Activated T-helper 17 cell treated with anti-CD3 and anti-CD28 coated beads, Interleukin-2, amount 50 U/mL, for 72 hours (primary cell): Measurements from ENCODE around the gene NPHP4. TPM values are rescaled to one million over a fixed set of nuclear protein-coding genes. Genes with fewer than 3 reads are reported as not detected.

Experiments
- ATAC-seq: fragments of 150-1000 bp; cut with Tn5 transposase; replicated peaks from 2 replicates; pipeline ENCODE4 v1.10.0; 2021; ENCODE audit warnings: mild to moderate bottlenecking, moderate library complexity
- H3K27ac Mint-ChIP-seq: one replicate; pipeline ENCODE4 v1.8.0; 2022; ENCODE audit warnings: mixed read lengths
- H3K27me3 Mint-ChIP-seq: one replicate; pipeline ENCODE4 v1.8.0; 2022; ENCODE audit warnings: mixed read lengths
- H3K36me3 Mint-ChIP-seq: one replicate; pipeline ENCODE4 v1.8.0; 2022; ENCODE audit warnings: low read depth, mild to moderate bottlenecking, mixed read lengths
- H3K4me1 Mint-ChIP-seq: one replicate; pipeline ENCODE4 v1.8.0; 2022; ENCODE audit warnings: mixed read lengths
- H3K4me3 Mint-ChIP-seq: one replicate; pipeline ENCODE4 v1.8.0; 2022; ENCODE audit warnings: mild to moderate bottlenecking, mixed read lengths
- H3K9me3 Mint-ChIP-seq: one replicate; pipeline ENCODE4 v1.8.0; 2022; ENCODE audit warnings: mixed read lengths
- total RNA-seq, 2 donors: library from RNA; stranded (reverse); gene quantifications; one replicate each; pipeline ENCODE4 v1.2.3, GENCODE V29; 2022

The NPHP4 gene
- total RNA-seq, 2 donors from 2014 or later, result 21.5 to 35.7 TPM

GRCh38 chr1:5839881-5840550 lies 152.2 kb downstream of the NPHP4 start:
- H3K4me1 Mint-ChIP-seq, result no peaks in the 10 kb centered on the region
- H3K36me3 Mint-ChIP-seq, result no peaks in the 10 kb centered on the region
- ATAC-seq, result no peak
- no peaks in the 10 kb centered on the region for H3K9me3 Mint-ChIP-seq
- no peak overlapping the region for H3K4me3 Mint-ChIP-seq
- H3K27me3 Mint-ChIP-seq, result no peaks in the 10 kb centered on the region
- no peak overlapping the region for H3K27ac Mint-ChIP-seq

- H3K4me1 Mint-ChIP-seq, result no peaks in the 10 kb centered on the region
- no peaks in the 10 kb centered on the region for H3K27me3 Mint-ChIP-seq
- no peaks in the 10 kb centered on the region for H3K9me3 Mint-ChIP-seq
- no peak for ATAC-seq
- no peak overlapping the region for H3K27ac Mint-ChIP-seq
- no peaks in the 10 kb centered on the region for H3K36me3 Mint-ChIP-seq
- no peak overlapping the region for H3K4me3 Mint-ChIP-seq
These were observed 152.9 kb downstream of the NPHP4 start for GRCh38 chr1:5839161-5839880.

- H3K27ac Mint-ChIP-seq, result no peak overlapping the region
- no peak overlapping the region for H3K4me3 Mint-ChIP-seq
- no peaks in the 10 kb centered on the region for H3K36me3 Mint-ChIP-seq
- no peaks in the 10 kb centered on the region for H3K27me3 Mint-ChIP-seq
- no peaks in the 10 kb centered on the region for H3K9me3 Mint-ChIP-seq
- no peak for ATAC-seq
- H3K4me1 Mint-ChIP-seq, result no peaks in the 10 kb centered on the region
These were observed 154.1 kb downstream of the NPHP4 start for GRCh38 chr1:5837976-5838653.

- Mint-ChIP-seq H3K36me3 (no peaks in the 10 kb centered on the region), H3K4me3 (no peak overlapping the region), H3K27me3 (no peaks in the 10 kb centered on the region), H3K4me1 (no peaks in the 10 kb centered on the region), H3K9me3 (no peaks in the 10 kb centered on the region), H3K27ac (no peak overlapping the region)
- no peak for ATAC-seq
These were observed 155.3 kb downstream of the NPHP4 start for GRCh38 chr1:5836776-5837440.

GRCh38 chr1:5835179-5835562 lies 157.1 kb downstream of the NPHP4 start:
- no peak overlapping the region for H3K27ac Mint-ChIP-seq
- no peaks in the 10 kb centered on the region for H3K9me3 Mint-ChIP-seq
- H3K36me3 Mint-ChIP-seq, result no peaks in the 10 kb centered on the region
- H3K4me3 Mint-ChIP-seq, result no peak overlapping the region
- no peak for ATAC-seq
- H3K27me3 Mint-ChIP-seq, result no peaks in the 10 kb centered on the region
- no peaks in the 10 kb centered on the region for H3K4me1 Mint-ChIP-seq

- H3K27ac Mint-ChIP-seq, result no peak overlapping the region
- no peaks in the 10 kb centered on the region for H3K36me3 Mint-ChIP-seq
- H3K4me1 Mint-ChIP-seq, result no peaks in the 10 kb centered on the region
- H3K27me3 Mint-ChIP-seq, result peaks cover under 1% of the 10 kb centered on the region
- ATAC-seq, result no peak
- no peak overlapping the region for H3K4me3 Mint-ChIP-seq
- H3K9me3 Mint-ChIP-seq, result peaks cover under 1% of the 10 kb centered on the region
These were observed 157.6 kb downstream of the NPHP4 start for GRCh38 chr1:5834477-5835178.

GRCh38 chr1:5833911-5834310 lies 158.3 kb downstream of the NPHP4 start:
- peaks cover 5% of the 10 kb centered on the region for H3K4me1 Mint-ChIP-seq
- H3K27me3 Mint-ChIP-seq, result peaks cover 6% of the 10 kb centered on the region
- H3K4me3 Mint-ChIP-seq, result no peak overlapping the region
- ATAC-seq, result no peak
- no peaks in the 10 kb centered on the region for H3K36me3 Mint-ChIP-seq
- H3K9me3 Mint-ChIP-seq, result peaks cover 6% of the 10 kb centered on the region
- H3K27ac Mint-ChIP-seq, result no peak overlapping the region

- ATAC-seq, result no peak
- Mint-ChIP-seq H3K27me3 (peaks cover 6% of the 10 kb centered on the region), H3K27ac (no peak overlapping the region), H3K36me3 (no peaks in the 10 kb centered on the region), H3K4me1 (peaks cover 5% of the 10 kb centered on the region), H3K9me3 (peaks cover 6% of the 10 kb centered on the region), H3K4me3 (no peak overlapping the region)
These were observed 159.0 kb downstream of the NPHP4 start for GRCh38 chr1:5832916-5833895.

- no peak overlapping the region for H3K4me3 Mint-ChIP-seq
- no peak overlapping the region for H3K27ac Mint-ChIP-seq
- peaks cover 5% of the 10 kb centered on the region for H3K4me1 Mint-ChIP-seq
- ATAC-seq, result no peak
- peaks cover 6% of the 10 kb centered on the region for H3K27me3 Mint-ChIP-seq
- no peaks in the 10 kb centered on the region for H3K36me3 Mint-ChIP-seq
- H3K9me3 Mint-ChIP-seq, result peaks cover 6% of the 10 kb centered on the region
These were observed 160.5 kb downstream of the NPHP4 start for GRCh38 chr1:5831600-5832335.

- Mint-ChIP-seq H3K27me3 (peaks cover 6% of the 10 kb centered on the region), H3K4me3 (no peak overlapping the region), H3K36me3 (no peaks in the 10 kb centered on the region), H3K4me1 (peaks cover 5% of the 10 kb centered on the region), H3K27ac (no peak overlapping the region), H3K9me3 (peaks cover 6% of the 10 kb centered on the region)
- no peak for ATAC-seq
These were observed 161.2 kb downstream of the NPHP4 start for GRCh38 chr1:5830771-5831599.

- no peak overlapping the region for H3K4me3 Mint-ChIP-seq
- H3K4me1 Mint-ChIP-seq, result peaks cover 5% of the 10 kb centered on the region
- peaks cover 6% of the 10 kb centered on the region for H3K9me3 Mint-ChIP-seq
- peaks cover 6% of the 10 kb centered on the region for H3K27me3 Mint-ChIP-seq
- no peaks in the 10 kb centered on the region for H3K36me3 Mint-ChIP-seq
- H3K27ac Mint-ChIP-seq, result no peak overlapping the region
- no peak for ATAC-seq
These were observed 162.8 kb downstream of the NPHP4 start for GRCh38 chr1:5829414-5829813.

GRCh38 chr1:5828308-5828935 lies 163.8 kb downstream of the NPHP4 start:
- no peak overlapping the region for H3K27ac Mint-ChIP-seq
- H3K36me3 Mint-ChIP-seq, result no peaks in the 10 kb centered on the region
- H3K4me1 Mint-ChIP-seq, result peaks cover 5% of the 10 kb centered on the region
- peaks cover 6% of the 10 kb centered on the region for H3K27me3 Mint-ChIP-seq
- no peak overlapping the region for H3K4me3 Mint-ChIP-seq
- peaks cover 6% of the 10 kb centered on the region for H3K9me3 Mint-ChIP-seq
- no peak for ATAC-seq
